GM19239 (cell line): ENCODE data around the gene SPTBN1.
"Not testable (repeated sequence)": the region's sequence is repeated elsewhere in the genome, so short reads cannot be mapped to it uniquely, and the experiment has no call there.

ENCODE experiments used
- DNase-seq: peaks from one replicate; pipeline ENCODE4 v3.0.0; 2011; ENCODE audit warnings: low spot score; ENCODE audit not compliant: insufficient read length
- FAIRE-seq: peaks from 2 replicates; lab custom pipeline; 2011; peaks lifted over from hg19 to GRCh38; lab: Jason Lieb, UNC

Gene SPTBN1

DNA sequence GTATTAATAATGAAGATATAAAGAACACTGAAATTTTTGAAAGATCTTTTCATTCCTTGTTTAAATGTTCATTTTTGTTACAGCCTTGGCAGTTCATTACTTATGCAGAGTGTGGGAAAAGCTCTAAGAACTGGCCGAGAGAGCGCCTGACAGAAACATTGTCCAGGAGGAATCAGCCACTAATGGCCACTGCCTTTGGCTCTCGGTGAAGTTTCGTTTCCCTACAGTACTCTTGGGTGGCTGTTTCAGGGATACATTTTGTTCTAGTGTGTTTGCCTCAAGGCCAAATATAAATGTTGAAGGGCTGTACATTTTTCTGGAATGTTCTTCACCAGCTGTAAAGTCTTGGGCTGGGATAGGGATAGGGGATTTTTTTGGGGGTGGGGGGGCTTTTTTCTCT is 10.7 kb downstream of the SPTBN1 start:
- DNase-seq = no peak
- FAIRE-seq = no peak

DNA sequence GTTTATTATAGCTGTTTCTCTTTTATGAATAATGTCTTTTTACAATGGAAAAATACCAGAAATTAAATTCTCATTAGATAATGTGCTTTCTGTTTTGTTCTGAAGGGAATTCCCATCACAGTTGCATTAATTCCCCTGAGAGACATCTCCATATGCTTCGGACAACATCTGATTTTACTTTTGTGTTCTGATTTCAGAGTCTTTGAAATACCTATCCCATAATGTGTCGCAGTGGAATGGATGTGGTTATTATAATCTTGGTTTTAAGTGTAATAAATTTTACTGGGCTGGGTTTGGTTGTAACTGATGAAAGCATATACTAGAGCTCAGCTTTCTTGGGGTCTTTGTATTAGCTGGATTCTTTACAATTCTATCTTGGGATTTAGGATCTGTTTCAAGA is 12.5 kb downstream of the SPTBN1 start:
- no peak for FAIRE-seq
- no peak for DNase-seq

DNA sequence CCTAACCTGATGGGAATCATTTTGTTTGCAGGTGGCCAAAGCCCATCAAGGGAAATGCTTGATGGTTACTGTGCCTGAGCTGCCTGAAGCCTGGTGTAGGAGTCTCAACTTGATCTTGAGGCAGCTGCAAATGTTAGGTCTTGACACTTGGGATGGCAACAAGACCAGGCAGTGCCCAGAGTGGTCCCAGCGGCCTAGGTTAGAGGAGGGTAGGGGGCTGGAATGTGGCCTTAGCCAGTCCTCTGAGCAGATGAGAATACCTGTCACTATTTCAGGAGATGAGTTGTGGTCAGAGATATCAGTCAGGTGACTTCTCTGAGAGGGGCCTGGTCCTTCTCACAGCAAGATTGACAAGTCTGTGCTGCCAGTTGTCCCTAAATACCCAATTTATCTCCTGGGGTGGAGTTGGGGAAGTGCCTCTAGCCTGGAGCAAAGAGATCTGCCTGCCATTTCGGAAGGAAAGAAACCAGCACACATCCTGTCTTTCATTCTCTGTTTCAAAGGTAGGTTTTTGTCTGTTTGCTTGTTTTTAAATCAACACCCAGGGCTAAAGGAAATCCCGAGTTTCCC is 13.4 kb downstream of the SPTBN1 start:
- DNase-seq (no peak), FAIRE-seq (no peak)

DNA sequence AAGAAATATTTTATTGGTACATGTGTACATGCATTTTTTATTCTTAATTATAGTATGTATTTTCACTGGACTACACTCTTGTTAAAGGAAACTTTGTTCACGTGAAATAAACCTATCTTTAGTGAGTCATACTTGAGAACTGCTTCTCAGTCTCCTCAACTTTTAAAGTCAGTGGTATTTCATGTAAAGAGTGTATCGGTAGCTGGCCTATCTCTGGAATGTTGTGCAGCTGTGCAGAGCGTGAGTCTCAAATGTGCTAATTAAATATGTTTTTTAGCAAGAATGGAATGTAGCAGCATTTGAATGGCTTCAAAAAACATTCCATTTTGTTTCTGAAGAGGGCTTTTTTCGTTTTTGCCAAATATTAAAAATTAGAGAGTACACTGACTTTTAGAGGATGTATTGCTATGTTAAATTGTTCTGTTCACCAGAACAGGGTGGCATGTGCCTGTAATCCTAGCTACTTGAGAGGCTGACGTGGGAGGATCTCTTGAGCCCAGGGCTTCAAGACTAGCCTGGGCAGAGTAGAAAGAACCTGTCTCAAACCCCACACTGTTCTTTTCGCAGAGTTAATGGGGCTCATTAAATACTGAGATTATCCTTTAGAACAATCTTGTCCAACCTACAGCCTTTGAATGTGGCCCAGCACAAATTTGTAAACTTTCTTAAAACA is 14.3 kb downstream of the SPTBN1 start:
- FAIRE-seq = no peak
- no peak for DNase-seq

DNA sequence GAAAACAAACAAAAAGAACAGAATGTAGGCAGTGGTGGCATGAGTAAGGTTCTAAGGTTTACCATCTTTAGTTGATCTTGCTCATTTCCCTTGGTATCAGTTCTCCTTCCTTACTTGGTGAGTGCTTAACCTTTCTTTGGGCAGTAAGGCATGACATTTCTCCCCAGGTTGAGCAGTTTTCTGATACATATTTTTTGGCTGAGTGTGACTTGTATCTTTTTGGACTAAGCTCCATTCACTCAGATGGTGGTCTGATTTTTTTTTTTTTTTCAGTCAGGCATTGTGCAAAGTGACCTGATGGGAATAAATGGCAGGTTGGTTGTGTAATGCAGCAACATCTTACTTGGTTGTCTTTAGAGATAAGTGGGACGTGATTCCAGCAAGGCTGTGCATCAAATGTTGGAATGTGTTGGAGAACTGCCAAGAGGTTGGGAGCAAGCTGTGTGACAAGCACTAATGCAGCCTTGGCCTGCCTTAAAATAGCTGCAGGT is 15.1 kb downstream of the SPTBN1 start:
- peak; percentile 54 for FAIRE-seq
- DNase-seq = no peak

DNA sequence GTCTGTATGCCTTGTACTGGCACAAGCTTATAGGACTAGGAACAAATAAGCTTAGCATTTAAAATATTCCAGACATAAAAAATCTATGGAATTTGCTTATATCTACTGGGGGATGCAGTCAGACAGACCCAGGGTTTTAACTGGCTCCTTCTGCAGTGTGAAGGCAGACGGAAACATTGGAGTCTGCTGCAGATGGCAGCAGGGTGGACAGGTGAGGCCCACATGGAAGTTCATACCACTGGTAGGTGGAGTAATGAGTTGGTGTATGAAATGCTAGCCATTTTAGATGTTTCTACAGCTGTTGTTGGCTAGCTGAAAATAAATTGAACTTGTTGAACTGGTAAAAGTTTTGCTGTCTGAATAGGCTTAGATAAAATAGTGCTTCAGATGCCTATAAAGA is 17.7 kb downstream of the SPTBN1 start:
- FAIRE-seq (no peak), DNase-seq (no peak)

DNA sequence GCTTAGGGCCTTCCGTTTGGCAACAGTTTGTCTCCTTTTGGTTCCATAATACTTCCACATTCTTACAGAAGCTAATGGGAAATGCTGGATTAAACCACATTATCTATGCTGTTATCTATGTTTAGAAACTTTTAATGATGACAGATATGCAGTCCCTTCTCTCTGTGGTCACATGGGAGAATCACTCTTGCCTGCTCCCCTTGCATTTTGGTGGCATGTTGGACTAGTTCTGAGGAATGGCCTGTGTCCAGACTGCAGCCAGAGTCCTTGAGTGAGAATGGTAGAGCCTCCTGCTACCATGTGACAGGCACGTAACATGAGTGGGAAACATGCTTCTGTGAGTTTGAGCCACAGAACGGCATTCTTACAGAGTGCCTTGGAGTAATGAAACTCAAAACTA is 19.2 kb downstream of the SPTBN1 start:
- no peak for FAIRE-seq
- no peak for DNase-seq

DNA sequence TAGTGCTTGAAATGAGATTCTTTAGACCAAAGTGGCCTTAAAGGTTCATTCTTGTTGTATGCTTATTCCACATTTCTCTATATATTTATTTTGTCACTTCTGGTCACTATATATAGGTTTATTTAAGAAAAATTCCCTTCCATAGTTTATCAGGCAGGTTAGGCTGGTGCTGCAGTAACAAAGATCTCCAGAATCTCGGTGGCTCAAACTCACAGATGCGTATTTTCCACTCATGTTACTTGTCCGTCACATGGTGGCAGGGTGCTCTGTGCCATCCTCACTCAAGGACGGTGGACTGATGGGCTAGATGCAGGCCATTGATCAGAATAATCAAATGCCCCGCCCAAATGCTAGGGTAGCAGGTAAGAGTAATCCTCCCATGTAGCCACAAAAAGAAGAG is 19.8 kb downstream of the SPTBN1 start:
- FAIRE-seq = no peak
- DNase-seq = no peak

DNA sequence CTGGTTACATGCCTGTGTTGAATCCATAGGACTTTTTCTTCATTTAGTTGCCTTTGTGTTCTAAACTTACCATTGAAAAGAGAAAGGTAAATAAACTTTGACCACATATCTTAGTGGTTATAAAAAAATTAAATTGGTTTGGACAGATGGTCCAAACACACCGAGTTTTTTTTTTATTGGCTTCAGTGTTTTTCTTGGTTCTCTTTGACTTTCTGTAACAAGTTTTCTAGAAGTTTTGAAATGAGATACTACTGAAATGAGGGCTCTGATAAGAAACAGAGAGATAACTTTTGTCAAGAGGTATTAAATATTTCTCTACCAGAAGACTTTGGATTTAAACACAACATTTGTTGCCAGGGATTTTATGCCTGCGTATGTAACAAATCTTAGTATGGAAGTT is 20.7 kb downstream of the SPTBN1 start:
- no peak for FAIRE-seq
- no peak for DNase-seq

DNA sequence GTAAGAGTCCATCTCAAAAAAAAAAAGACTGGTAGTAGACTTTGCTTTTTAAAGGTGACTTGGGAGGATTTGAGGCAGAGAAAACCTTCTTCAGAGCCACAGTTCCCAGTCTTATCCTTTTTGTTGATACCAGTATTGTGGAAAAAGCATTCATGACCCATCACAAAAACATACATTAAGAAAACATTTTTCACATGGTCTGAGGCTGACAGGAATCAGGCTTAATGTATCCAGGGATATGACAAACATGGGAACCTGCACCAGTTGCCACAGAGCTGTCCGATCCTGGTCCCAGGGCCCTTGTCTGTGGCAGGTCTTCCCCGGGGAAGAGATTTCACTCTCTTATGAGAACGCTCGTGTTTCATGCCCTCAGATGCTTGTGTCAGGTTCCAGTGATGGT is 21.8 kb downstream of the SPTBN1 start:
- DNase-seq = no peak
- no peak for FAIRE-seq

DNA sequence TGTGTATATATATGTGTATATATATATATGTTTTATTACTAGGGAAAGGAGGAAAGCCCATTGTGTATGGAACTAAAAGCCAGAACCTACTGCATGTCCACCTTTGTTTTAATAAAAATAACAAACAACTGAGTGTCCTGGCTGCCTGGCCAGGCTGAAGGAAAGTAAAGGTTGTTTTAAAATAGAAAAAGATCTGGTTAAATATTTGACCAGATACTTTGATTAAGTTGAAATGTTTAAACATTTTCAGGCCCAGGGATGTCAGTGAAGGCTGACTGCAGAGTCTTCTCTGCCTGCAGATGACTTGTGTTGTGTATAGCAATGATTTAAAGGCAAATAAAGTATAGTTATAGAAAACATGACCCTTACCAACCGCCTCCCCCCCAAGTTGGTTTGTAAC is 22.8 kb downstream of the SPTBN1 start:
- no peak for FAIRE-seq

DNA sequence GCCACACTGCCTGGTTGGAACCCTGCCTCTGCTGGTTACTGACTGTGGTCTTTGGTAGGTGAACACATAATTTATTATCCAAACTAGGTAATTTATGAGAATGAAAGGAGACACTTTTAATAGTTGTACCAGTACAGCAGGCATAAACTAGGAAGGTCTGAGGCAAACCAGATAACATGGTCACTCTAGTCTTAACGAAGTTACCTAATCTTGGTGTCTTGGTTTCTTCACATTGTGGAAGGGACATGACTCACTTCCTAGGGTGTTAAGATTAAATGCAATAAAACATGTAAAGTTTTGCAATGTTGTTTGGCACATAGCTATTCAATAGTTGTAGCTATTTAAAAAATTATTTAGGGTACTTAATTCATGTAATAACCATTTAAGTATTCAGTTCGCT is 23.3 kb downstream of the SPTBN1 start:
- DNase-seq = no peak
- FAIRE-seq = no peak

More for the DNA sequence above, 22.8 kb downstream of the SPTBN1 start:
- no peak for DNase-seq

DNA sequence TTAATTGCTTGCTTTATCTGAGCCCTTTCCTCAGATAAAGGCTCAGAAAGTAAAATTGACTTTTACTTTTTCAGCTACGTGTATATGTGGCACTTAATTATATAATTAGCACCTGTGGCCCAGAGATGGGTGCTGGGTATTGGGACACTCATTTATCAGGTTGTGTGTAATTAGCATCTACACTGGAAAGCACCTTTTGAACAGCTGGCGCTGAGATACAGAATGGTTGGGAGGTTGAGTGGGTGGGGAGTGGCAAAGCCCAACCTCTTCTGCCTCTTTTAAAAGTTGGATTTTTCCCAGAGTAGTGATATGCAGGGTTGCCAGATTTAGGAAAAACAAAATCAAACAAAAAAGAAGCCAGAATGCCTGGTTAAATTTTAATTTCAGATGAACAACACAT is 23.9 kb downstream of the SPTBN1 start:
- no peak for DNase-seq

DNA sequence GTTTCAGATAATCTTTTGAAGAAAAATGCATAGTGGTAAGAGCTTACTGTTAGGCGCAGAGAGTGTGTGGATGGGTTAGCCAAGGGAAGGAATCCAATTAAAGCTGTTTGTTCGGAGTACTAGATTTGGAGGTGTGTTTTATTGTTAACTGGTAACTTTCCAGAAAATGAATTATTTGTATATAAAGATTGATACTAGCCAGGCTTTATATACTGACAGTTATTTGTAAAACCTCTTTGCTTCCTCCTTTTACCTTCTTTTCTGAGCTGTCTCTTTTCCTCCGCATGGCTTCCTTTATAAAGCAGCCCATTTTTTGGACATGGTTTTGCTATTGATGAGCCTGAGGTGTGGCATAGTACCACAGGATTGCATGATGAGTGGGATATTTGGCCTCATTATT is 25.6 kb downstream of the SPTBN1 start:
- no peak for DNase-seq
- FAIRE-seq = no peak

More for the DNA sequence above, 23.9 kb downstream of the SPTBN1 start:
- FAIRE-seq = no peak

DNA sequence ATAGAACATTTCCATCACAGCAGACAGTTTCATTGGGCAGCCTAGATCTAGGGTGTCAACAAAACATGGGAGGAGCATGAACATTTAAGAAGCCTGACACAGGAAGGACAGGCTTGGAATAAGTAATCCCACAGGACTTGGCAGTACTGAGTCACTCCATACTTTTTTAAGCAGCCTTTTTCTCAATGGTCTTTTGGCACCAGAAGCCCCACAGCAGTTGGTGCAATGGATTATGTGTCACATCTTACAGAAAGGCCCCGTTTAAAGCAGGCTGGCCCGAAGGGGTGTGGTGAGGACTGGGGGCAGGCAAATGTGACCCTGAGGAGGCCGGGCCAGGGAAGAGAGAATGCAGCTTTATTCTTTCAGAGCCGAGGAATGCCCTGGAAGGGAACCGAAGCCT is 26.6 kb downstream of the SPTBN1 start:
- FAIRE-seq (no peak), DNase-seq (no peak)

DNA sequence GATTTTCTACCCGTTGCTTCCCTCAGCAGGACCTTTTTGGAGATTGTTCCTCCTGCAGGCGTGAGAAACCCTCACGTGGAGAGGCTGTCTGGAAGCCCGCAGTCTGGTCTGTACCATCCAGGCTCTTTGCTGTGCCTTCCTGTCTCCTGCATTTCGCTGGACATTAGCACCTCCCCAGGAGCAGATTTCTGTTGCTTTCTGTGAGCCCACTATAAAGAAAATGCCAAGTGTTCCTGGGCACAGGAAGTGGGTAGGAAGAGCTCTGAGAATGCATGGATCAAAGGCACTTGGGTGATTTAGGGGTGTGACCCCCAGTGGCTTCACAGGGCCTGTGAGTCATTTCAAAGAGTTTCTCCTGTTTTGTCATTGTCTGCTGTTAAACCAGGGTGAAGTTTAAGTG is 27.3 kb downstream of the SPTBN1 start:
- FAIRE-seq (no peak), DNase-seq (no peak)

DNA sequence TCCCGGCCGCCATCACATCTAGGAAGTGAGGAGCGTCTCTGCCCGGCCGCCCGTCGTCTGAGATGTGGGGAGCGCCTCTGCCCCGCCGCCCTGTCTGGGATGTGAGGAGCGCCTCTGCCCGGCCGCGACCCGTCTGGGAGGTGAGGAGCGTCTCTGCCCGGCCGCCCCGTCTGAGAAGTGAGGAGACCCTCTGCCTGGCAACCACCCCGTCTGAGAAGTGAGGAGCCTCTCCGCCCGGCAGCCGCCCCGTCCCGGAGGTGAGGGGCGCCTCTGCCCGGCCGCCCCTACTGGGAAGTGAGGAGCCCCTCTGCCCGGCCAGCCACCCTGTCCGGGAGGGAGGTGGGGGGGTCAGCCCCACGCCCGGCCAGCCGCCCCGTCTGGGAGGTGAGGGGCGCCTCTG is 29.6 kb downstream of the SPTBN1 start:
- not testable (repeated sequence) for FAIRE-seq, DNase-seq

DNA sequence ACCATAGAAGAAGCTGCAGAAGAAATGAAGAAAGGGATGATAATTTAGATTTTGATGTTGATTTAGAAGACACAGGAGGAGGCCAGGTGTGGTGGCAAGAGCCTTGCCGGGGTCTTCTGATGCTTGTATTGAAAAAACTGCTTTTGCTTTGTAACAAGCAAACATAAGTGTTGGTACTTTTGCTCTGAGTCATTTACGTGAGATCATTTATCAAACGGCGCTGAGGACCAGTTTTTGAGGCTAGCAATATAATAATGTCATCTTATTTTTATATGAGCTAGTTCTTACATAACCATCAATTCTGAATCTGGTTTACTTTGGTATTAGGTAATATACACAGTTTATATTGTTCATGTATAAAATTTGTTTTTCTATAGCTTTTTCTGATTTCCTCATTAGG is 30.6 kb downstream of the SPTBN1 start:
- FAIRE-seq (no peak), DNase-seq (no peak)

DNA sequence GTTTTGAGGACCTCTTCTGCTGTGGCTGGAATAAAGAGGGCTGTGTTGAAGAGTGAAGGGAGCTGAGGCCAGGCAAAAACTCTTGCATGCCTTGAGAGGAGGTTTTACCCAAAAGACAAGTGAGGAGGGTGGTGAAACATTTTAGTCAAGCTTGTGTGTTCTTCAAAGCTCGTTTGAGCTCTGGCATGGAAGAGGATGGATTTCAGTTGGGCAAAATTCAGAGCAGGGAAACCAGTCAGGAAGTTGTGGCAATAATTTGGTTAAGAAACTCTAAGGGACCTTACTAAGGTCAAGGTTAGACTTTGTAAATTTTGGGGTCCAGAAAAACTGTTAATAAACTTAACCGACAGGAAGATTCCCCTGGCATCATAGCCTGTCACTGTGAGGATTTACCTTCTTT is 34.7 kb downstream of the SPTBN1 start:
- DNase-seq (no peak), FAIRE-seq (no peak)

DNA sequence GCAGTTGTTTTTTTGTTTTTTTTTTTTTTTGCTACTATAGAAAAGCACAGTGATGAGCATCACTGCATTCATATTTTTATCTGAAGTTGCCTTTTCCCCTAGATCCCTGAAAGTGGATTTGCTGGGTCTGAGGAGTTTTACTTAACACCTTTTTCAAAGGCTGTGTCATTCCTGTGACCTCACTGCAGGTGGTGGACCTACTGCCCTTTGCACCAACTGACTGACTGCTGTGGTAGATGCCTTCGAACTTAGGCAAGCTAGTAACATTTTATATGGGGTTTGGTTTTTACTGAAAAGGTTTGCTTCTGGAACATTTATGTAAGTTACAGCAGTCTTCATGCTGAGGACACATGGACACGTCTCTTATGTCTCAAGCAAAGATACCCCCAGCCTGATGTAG is 36.2 kb downstream of the SPTBN1 start:
- no peak for FAIRE-seq
- DNase-seq = no peak

DNA sequence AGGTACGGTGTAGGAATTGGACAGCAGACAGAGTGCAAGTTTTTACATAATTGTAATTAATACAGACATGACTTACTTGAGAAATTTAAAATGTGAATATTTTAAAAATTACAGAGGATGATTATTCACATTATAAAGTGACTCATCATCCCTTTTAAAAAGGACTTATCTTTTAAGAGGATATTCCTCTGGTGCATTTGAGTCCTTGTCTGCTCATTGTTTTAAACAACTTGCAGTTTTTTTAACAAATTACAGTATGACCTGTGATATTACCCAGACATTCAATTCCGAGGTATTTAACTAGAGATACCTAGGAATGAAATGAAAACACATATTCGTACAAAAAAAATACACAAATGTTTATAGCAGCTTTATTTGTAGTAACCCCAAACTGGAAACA is 38.0 kb downstream of the SPTBN1 start:
- DNase-seq = no peak
- FAIRE-seq = no peak

DNA sequence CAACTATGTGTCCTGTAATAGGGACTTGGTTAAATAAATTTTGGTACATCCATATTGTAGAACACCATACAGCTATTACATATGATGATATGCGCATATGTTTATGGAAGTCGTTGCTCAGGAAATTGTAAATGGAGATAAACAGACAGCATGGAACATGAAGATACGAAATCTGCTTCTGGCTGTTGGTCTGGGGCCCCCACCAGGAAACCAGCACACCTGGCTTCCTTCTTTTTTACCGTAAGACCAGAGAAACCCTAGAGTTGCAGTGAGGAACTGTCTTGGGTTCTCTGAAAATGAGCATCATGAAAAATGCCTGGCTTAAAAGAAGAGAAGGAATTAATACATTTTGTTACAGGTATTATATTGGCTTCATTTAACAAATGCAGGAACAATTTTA is 40.8 kb downstream of the SPTBN1 start:
- FAIRE-seq (no peak), DNase-seq (no peak)
